Measurements from ENCODE around the gene CCDC187. TPM values are rescaled to one million over a fixed set of nuclear protein-coding genes. Genes with fewer than 3 reads are reported as not detected.

The CCDC187 gene
- total RNA-seq, 4 donors from 2014 or later, result 0.27 to 5.1 (median 2.2) TPM

- no peaks in the 10 kb centered on the region for H3K4me1 ChIP-seq
- H3K27ac ChIP-seq, result no peak overlapping the region
- no peak for TF ChIP-seq POLR2A (IDR thresholded peaks at IDR 0.05)
- TF ChIP-seq CTCF (IDR thresholded peaks at IDR 0.05), result no peak
- no peaks in the 10 kb centered on the region for H3K9me3 ChIP-seq
- H3K4me3 ChIP-seq, result no peak overlapping the region
- intact Hi-C loops (cut with DNase I; ENCODE audit: low total_unique reads), result no loop called here
- no peaks in the 10 kb centered on the region for H3K27me3 ChIP-seq
- no peaks in the 10 kb centered on the region for H3K36me3 ChIP-seq
- no peak for DNase-seq
Observed at GRCh38 chr9:136304981-136305380, 1.1 kb upstream of the CCDC187 start.

GRCh38 chr9:136304456-136304855 lies 562 bp upstream of the CCDC187 start:
- no peak overlapping the region for H3K27ac ChIP-seq
- no peaks in the 10 kb centered on the region for H3K36me3 ChIP-seq
- H3K4me1 ChIP-seq, result no peaks in the 10 kb centered on the region
- no peak for DNase-seq
- no peak for TF ChIP-seq POLR2A (IDR thresholded peaks at IDR 0.05)
- no peak for TF ChIP-seq CTCF (IDR thresholded peaks at IDR 0.05)
- no peaks in the 10 kb centered on the region for H3K27me3 ChIP-seq
- no peak overlapping the region for H3K4me3 ChIP-seq
- intact Hi-C loops (cut with DNase I; ENCODE audit: low total_unique reads), result no loop called here
- no peaks in the 10 kb centered on the region for H3K9me3 ChIP-seq

GRCh38 chr9:136303066-136303824 lies 649 bp downstream of the CCDC187 start:
- Histone ChIP-seq H3K27me3 (no peaks in the 10 kb centered on the region), H3K36me3 (no peaks in the 10 kb centered on the region), H3K4me3 (no peak overlapping the region), H3K4me1 (no peaks in the 10 kb centered on the region), H3K9me3 (no peaks in the 10 kb centered on the region), H3K27ac (no peak overlapping the region)
- no peak for TF ChIP-seq CTCF (IDR thresholded peaks at IDR 0.05)
- intact Hi-C loops (cut with DNase I; ENCODE audit: low total_unique reads), result no loop called here
- DNase-seq, result no peak

- DNase-seq, result no peak
- H3K27ac ChIP-seq, result no peak overlapping the region
- no peaks in the 10 kb centered on the region for H3K9me3 ChIP-seq
- intact Hi-C loops (cut with DNase I; ENCODE audit: low total_unique reads), result no loop called here
- no peaks in the 10 kb centered on the region for H3K4me1 ChIP-seq
- no peak for TF ChIP-seq POLR2A (IDR thresholded peaks at IDR 0.05)
- TF ChIP-seq CTCF (IDR thresholded peaks at IDR 0.05), result no peak
- H3K4me3 ChIP-seq, result no peak overlapping the region
- no peaks in the 10 kb centered on the region for H3K36me3 ChIP-seq
- H3K27me3 ChIP-seq, result no peaks in the 10 kb centered on the region
Observed at GRCh38 chr9:136302527-136302926, 1.4 kb downstream of the CCDC187 start.

GRCh38 chr9:136300866-136301265 lies 3.0 kb downstream of the CCDC187 start:
- H3K27ac ChIP-seq, result no peak overlapping the region
- H3K9me3 ChIP-seq, result no peaks in the 10 kb centered on the region
- intact Hi-C loops (cut with DNase I; ENCODE audit: low total_unique reads), result no loop called here
- no peak for DNase-seq
- no peaks in the 10 kb centered on the region for H3K36me3 ChIP-seq
- no peaks in the 10 kb centered on the region for H3K4me1 ChIP-seq
- H3K27me3 ChIP-seq, result no peaks in the 10 kb centered on the region
- TF ChIP-seq CTCF (IDR thresholded peaks at IDR 0.05) (no peak), POLR2A (IDR thresholded peaks at IDR 0.05) (no peak)
- H3K4me3 ChIP-seq, result no peak overlapping the region

Measured in uterus (tissue), 4 donors.